ENCODE results near the gene ESR2. TPM values are rescaled to one million over a fixed set of nuclear protein-coding genes. Genes with fewer than 3 reads are reported as not detected.

ESR2 gene
- total RNA-seq, 1 experiment from 2014 or later, result 0.15 TPM

- H3K27me3 Mint-ChIP-seq (ENCODE audit: low read depth), result no peaks in the 10 kb centered on the region
- DNase-seq, result no peak
These were observed 213.7 kb downstream of the ESR2 start for GRCh38 chr14:64080452-64080851.

More at GRCh38 chr14:64080452-64080851, 213.7 kb downstream of the ESR2 start:
- Histone ChIP-seq H4K91ac (ENCODE audit: insufficient read length, low read depth, low read length) (no peak overlapping the region), H3K27ac (ENCODE audit: insufficient read length, low read depth, low read length) (no peak overlapping the region), H3K14ac (ENCODE audit: insufficient read depth, low read length) (no peak overlapping the region), H2BK5ac (ENCODE audit: insufficient read length, low read length) (no peak overlapping the region), H3K27me3 (ENCODE audit: insufficient read depth, low read length) (no peaks in the 10 kb centered on the region), H4K20me1 (ENCODE audit: control insufficient read depth, insufficient read depth, insufficient read length) (no peaks in the 10 kb centered on the region), H3T11ph (ENCODE audit: low read length) (no peak overlapping the region), H3K79me2 (ENCODE audit: insufficient read depth, low read length) (no peaks in the 10 kb centered on the region), H3K4me1 (ENCODE audit: insufficient read depth, low read length) (no peaks in the 10 kb centered on the region; the same call in 1 of the 2 replicates), H3K23me2 (ENCODE audit: insufficient read length, low read depth, low read length, poor library complexity, severe bottlenecking) (no peaks in the 10 kb centered on the region), H3K9me3 (ENCODE audit: control insufficient read depth, low read depth, low read length) (no peaks in the 10 kb centered on the region), H2BK120ac (ENCODE audit: low read depth, low read length, poor library complexity, severe bottlenecking) (no peak overlapping the region), H2AFZ (ENCODE audit: low read length) (no peak overlapping the region), H4K8ac (replicated peaks; ENCODE audit: insufficient read length, low read depth, low read length) (no peak overlapping the region), H3K18ac (ENCODE audit: insufficient read length, low read depth, low read length) (no peak overlapping the region), H3K9ac (ENCODE audit: extremely low read depth, insufficient read length, low read length) (no peak overlapping the region), H2BK12ac (ENCODE audit: insufficient read length, low read depth, low read length) (no peak overlapping the region), H3K79me1 (ENCODE audit: insufficient read depth, low read depth, low read length, poor library complexity, severe bottlenecking) (no peaks in the 10 kb centered on the region), H3K23ac (ENCODE audit: insufficient read length, low read depth, low read length) (no peak overlapping the region), H3K56ac (ENCODE audit: insufficient read length, low read depth, low read length) (no peak overlapping the region), H2AK5ac (ENCODE audit: insufficient read length, low read length) (no peak overlapping the region), H2BK15ac (ENCODE audit: low read depth, low read length) (no peak overlapping the region), H4K5ac (ENCODE audit: insufficient read length, low read depth, low read length) (no peak overlapping the region), H3K4ac (ENCODE audit: low read depth, low read length) (no peak overlapping the region), H3K4me2 (ENCODE audit: insufficient read depth, insufficient read length, low read length) (no peak overlapping the region), H2BK20ac (ENCODE audit: low read depth, low read length, poor library complexity, severe bottlenecking) (no peak overlapping the region)
- no peak overlapping the region for H3K4me3 Mint-ChIP-seq
- H3K9me3 Mint-ChIP-seq, result no peaks in the 10 kb centered on the region
- H3K27ac Mint-ChIP-seq, result no peak overlapping the region
- WGBS (ENCODE audit: extremely low coverage, insufficient read length, low lambda C conversion rate), result no CpG with 5 or more reads among the region's 2 CpGs
- no peak for TF ChIP-seq CTCF (conservative IDR thresholded peaks at IDR 0.05)
- peaks cover 5 to 6% of the 10 kb centered on the region in 2 experiments for H3K4me1 Mint-ChIP-seq
- peaks cover 12 to 34% (median 17%) of the 10 kb centered on the region in 3 experiments; a peak in 6 of 7 replicates for H3K36me3 Mint-ChIP-seq (ENCODE audit: insufficient read depth in 1 of 3, low read depth in 3 of 3)
